OCI-LY3 (cell line): ENCODE measurements around the gene BOD1L1.

ENCODE experiments used
- H2AFZ ChIP-seq: fragments of 200-600, 300-600 bp; shearing (Covaris generic); 2 replicates; pipeline ENCODE4 v1.6.0; 2014; ENCODE audit warnings: antibody characterized with exemption, low read depth, low read length
- H3K27ac ChIP-seq: fragments of 200-600, 300-600 bp; sonication (generic); 2 replicates; pipeline ENCODE4 v1.5.1; 2014; ENCODE audit warnings: mild to moderate bottlenecking, low read length, moderate library complexity, mixed read lengths
- H3K27me3 ChIP-seq: fragments of 200-600, 300-600 bp; sonication (generic); 2 replicates; pipeline ENCODE4 v1.6.1; 2014; ENCODE audit warnings: low read depth, low read length, mixed read lengths
- H3K36me3 ChIP-seq: fragments of 200-600, 300-600 bp; sonication (generic); replicated peaks from 2 replicates; pipeline ENCODE3; 2014; ENCODE audit warnings: low read depth, low read length, mixed read lengths
- H3K4me1 ChIP-seq: fragments of 300-600, 200-600 bp; sonication (generic); 2 replicates; pipeline ENCODE4 v1.6.1; 2014; ENCODE audit warnings: low read length, mixed read lengths
- H3K4me2 ChIP-seq: fragments of 200-600, 300-600 bp; sonication (generic); 2 replicates; pipeline ENCODE4 v1.6.1; 2014; ENCODE audit warnings: low read length, mixed read lengths
- H3K4me3 ChIP-seq: fragments of 300-600, 200-600 bp; sonication (generic); 2 replicates; pipeline ENCODE4 v1.5.1; 2014; ENCODE audit warnings: antibody characterized with exemption, mild to moderate bottlenecking, low read length, moderate library complexity
- H3K79me2 ChIP-seq: fragments of 300-600, 200-600 bp; shearing (Covaris generic); 2 replicates; pipeline ENCODE4 v1.6.1; 2014; ENCODE audit warnings: mild to moderate bottlenecking, low read length, mixed read lengths
- H3K9ac ChIP-seq: fragments of 300-600, 200-600 bp; shearing (Covaris generic); 2 replicates; pipeline ENCODE4 v1.6.0; 2014; ENCODE audit warnings: mild to moderate bottlenecking, low read length, moderate library complexity
- H3K9me3 ChIP-seq: fragments of 200-600, 300-600 bp; shearing (Covaris generic); 2 replicates; pipeline ENCODE4 v1.6.1; 2014; ENCODE audit warnings: low read length, mixed read lengths; ENCODE audit not compliant: insufficient read depth
- H4K20me1 ChIP-seq: fragments of 200-600, 300-600 bp; sonication (generic); 2 replicates; pipeline ENCODE4 v1.6.1; 2016; ENCODE audit warnings: low read length, mixed read lengths; ENCODE audit not compliant: insufficient read depth
- CTCF ChIP-seq: fragments of 200-600, 300-600 bp; sonication (generic); IDR thresholded peaks from 2 replicates; pipeline ENCODE4 v1.5.1; 2014; ENCODE audit warnings: antibody characterized with exemption, low read length, low read depth
- EZH2phosphoT487 ChIP-seq: fragments of 200-600 bp; shearing (Covaris generic); IDR thresholded peaks from 2 replicates; pipeline ENCODE4 v1.6.1; 2018; ENCODE audit warnings: antibody characterized with exemption, mixed run types, low read depth

Gene BOD1L1

GRCh38 chr4:13539619-13540445, 87.7 kb downstream of the BOD1L1 start:
- H3K9ac ChIP-seq, result no peak overlapping the region
- H3K4me2 ChIP-seq, result no peak overlapping the region
- no peaks in the 10 kb centered on the region for H3K9me3 ChIP-seq
- no peaks in the 10 kb centered on the region for H3K36me3 ChIP-seq
- H3K79me2 ChIP-seq, result no peaks in the 10 kb centered on the region
- H3K4me3 ChIP-seq, result no peak overlapping the region
- H4K20me1 ChIP-seq, result no peaks in the 10 kb centered on the region
- TF ChIP-seq CTCF (no peak), EZH2phosphoT487 (no peak)
- H2AFZ ChIP-seq, result no peak overlapping the region
- H3K27ac ChIP-seq, result no peak overlapping the region
- no peaks in the 10 kb centered on the region for H3K27me3 ChIP-seq
- H3K4me1 ChIP-seq, result no peaks in the 10 kb centered on the region

GRCh38 chr4:13539047-13539618, 88.4 kb downstream of the BOD1L1 start:
- H3K9me3 ChIP-seq, result no peaks in the 10 kb centered on the region
- TF ChIP-seq CTCF, result no peak
- TF ChIP-seq EZH2phosphoT487, result no peak
- no peaks in the 10 kb centered on the region for H3K79me2 ChIP-seq
- H3K27ac ChIP-seq, result no peak overlapping the region
- no peak overlapping the region for H3K4me3 ChIP-seq
- H2AFZ ChIP-seq, result no peak overlapping the region
- H3K36me3 ChIP-seq, result no peaks in the 10 kb centered on the region
- H3K9ac ChIP-seq, result no peak overlapping the region
- H4K20me1 ChIP-seq, result no peaks in the 10 kb centered on the region
- H3K27me3 ChIP-seq, result no peaks in the 10 kb centered on the region
- H3K4me1 ChIP-seq, result no peaks in the 10 kb centered on the region
- H3K4me2 ChIP-seq, result no peak overlapping the region

GRCh38 chr4:13538427-13538973, 89.0 kb downstream of the BOD1L1 start:
- Histone ChIP-seq H3K36me3 (no peaks in the 10 kb centered on the region), H3K4me3 (no peak overlapping the region), H3K79me2 (no peaks in the 10 kb centered on the region), H2AFZ (no peak overlapping the region), H3K9ac (no peak overlapping the region), H3K27ac (no peak overlapping the region), H4K20me1 (no peaks in the 10 kb centered on the region), H3K9me3 (no peaks in the 10 kb centered on the region), H3K4me2 (no peak overlapping the region), H3K4me1 (no peaks in the 10 kb centered on the region), H3K27me3 (no peaks in the 10 kb centered on the region)
- TF ChIP-seq EZH2phosphoT487 (no peak), CTCF (no peak)

GRCh38 chr4:13537832-13538177, 89.7 kb downstream of the BOD1L1 start:
- H3K27me3 ChIP-seq, result no peaks in the 10 kb centered on the region
- H3K79me2 ChIP-seq, result no peaks in the 10 kb centered on the region
- H3K4me1 ChIP-seq, result no peaks in the 10 kb centered on the region
- H2AFZ ChIP-seq, result no peak overlapping the region
- no peaks in the 10 kb centered on the region for H4K20me1 ChIP-seq
- no peak for TF ChIP-seq EZH2phosphoT487
- TF ChIP-seq CTCF, result no peak
- no peak overlapping the region for H3K4me2 ChIP-seq
- H3K9ac ChIP-seq, result no peak overlapping the region
- no peaks in the 10 kb centered on the region for H3K9me3 ChIP-seq
- no peak overlapping the region for H3K27ac ChIP-seq
- H3K36me3 ChIP-seq, result no peaks in the 10 kb centered on the region
- no peak overlapping the region for H3K4me3 ChIP-seq
